Neural cell (in vitro differentiated cells): ENCODE data around the gene TSPAN14. TPM values are rescaled to one million over a fixed set of nuclear protein-coding genes. Genes with fewer than 3 reads are reported as not detected.

Experiments used
- H2AFZ ChIP-seq: fragments of 200-600, 300-800 bp; sonication (generic), shearing (Covaris generic); 2 replicates; pipeline ENCODE4 v1.6.0; 2014; ENCODE audit warnings: low read depth, mild to moderate bottlenecking, antibody characterized with exemption, low read length, moderate library complexity
- H3F3A ChIP-seq: fragments of 200-600 bp; shearing (Covaris generic); 2 replicates; pipeline ENCODE4 v1.6.1; 2016; ENCODE audit warnings: mild to moderate bottlenecking, moderate library complexity, mixed read lengths, antibody characterized with exemption, low read length; ENCODE audit not compliant: insufficient read depth, poor library complexity, severe bottlenecking
- H3K27ac ChIP-seq: fragments of 200-600, 300-800 bp; sonication (generic), shearing (Covaris generic); 2 replicates; pipeline ENCODE4 v1.5.1; 2014; ENCODE audit warnings: mild to moderate bottlenecking, low read length, moderate library complexity
- H3K27me3 ChIP-seq: fragments of 300-800, 200-600 bp; sonication (generic), shearing (Covaris generic); 2 replicates; pipeline ENCODE4 v1.6.0; 2014; ENCODE audit warnings: mild to moderate bottlenecking, low read depth, low read length, moderate library complexity; ENCODE audit not compliant: insufficient read depth
- H3K36me3 ChIP-seq: fragments of 300-800, 200-600 bp; sonication (generic), shearing (Covaris generic); 2 replicates; pipeline ENCODE4 v1.5.1; 2014; ENCODE audit warnings: mild to moderate bottlenecking, antibody characterized with exemption, low read length, moderate library complexity; ENCODE audit not compliant: insufficient read depth
- H3K4me2 ChIP-seq: fragments of 300-800, 200-600 bp; sonication (generic), shearing (Covaris generic); 2 replicates; pipeline ENCODE4 v1.6.0; 2014; ENCODE audit warnings: mild to moderate bottlenecking, low read length
- H3K4me3 ChIP-seq: fragments of 300-800, 200-600 bp; sonication (generic), shearing (Covaris generic); 2 replicates; pipeline ENCODE4 v1.5.1; 2014; ENCODE audit warnings: mild to moderate bottlenecking, low read length, moderate library complexity
- H3K79me2 ChIP-seq: fragments of 200-600 bp; shearing (Covaris generic); replicated peaks from 2 replicates; pipeline ENCODE4 v1.6.0; 2014; ENCODE audit warnings: mild to moderate bottlenecking, low read length, moderate library complexity; ENCODE audit not compliant: insufficient read depth
- H3K9ac ChIP-seq: fragments of 300-800, 200-600 bp; sonication (generic), shearing (Covaris generic); 2 replicates; pipeline ENCODE4 v1.6.1; 2016; ENCODE audit warnings: mild to moderate bottlenecking, low read length, mixed read lengths
- H3K9me2 ChIP-seq: fragments of 200-600 bp; shearing (Covaris generic); 2 replicates; pipeline ENCODE4 v1.6.1; 2016; ENCODE audit warnings: mild to moderate bottlenecking, low read length, mixed read lengths; ENCODE audit not compliant: insufficient read depth
- H3K9me3 ChIP-seq: fragments of 200-600, 300-800 bp; sonication (generic), shearing (Covaris generic); 2 replicates; pipeline ENCODE4 v1.6.1; 2016; ENCODE audit warnings: mild to moderate bottlenecking, mixed run types, low read length, moderate library complexity, mixed read lengths
- H4K20me1 ChIP-seq: fragments of 200-600 bp; shearing (Covaris generic); 2 replicates; pipeline ENCODE4 v1.6.1; 2016; ENCODE audit warnings: mild to moderate bottlenecking, mixed run types; ENCODE audit not compliant: insufficient read depth
- CTCF ChIP-seq: fragments of 450-650 bp; IDR thresholded peaks from 2 replicates; pipeline ENCODE4 v1.5.1; 2014; ENCODE audit warnings: antibody characterized with exemption, mild to moderate bottlenecking, moderate library complexity; ENCODE audit not compliant: poor library complexity, severe bottlenecking
- EP300 ChIP-seq: fragments of 450-650 bp; conservative IDR thresholded peaks from 2 replicates; pipeline ENCODE4 v1.6.1; 2014; ENCODE audit warnings: antibody characterized with exemption, mild to moderate bottlenecking, moderate library complexity; ENCODE audit not compliant: poor library complexity, severe bottlenecking
- EZH2 ChIP-seq: fragments of 200-600, 300-800 bp; shearing (Covaris generic), sonication (generic); IDR thresholded peaks from 2 replicates; pipeline ENCODE4 v1.6.1; 2014; ENCODE audit warnings: antibody characterized with exemption, low read length, borderline replicate concordance, mild to moderate bottlenecking; ENCODE audit not compliant: insufficient read depth, poor library complexity, severe bottlenecking
- MXI1 ChIP-seq: fragments of 450-650 bp; conservative IDR thresholded peaks from 2 replicates; pipeline ENCODE4 v1.6.1; 2014; ENCODE audit warnings: antibody characterized with exemption, mild to moderate bottlenecking; ENCODE audit not compliant: poor library complexity, severe bottlenecking
- POLR2AphosphoS5 ChIP-seq: IDR thresholded peaks from 2 replicates; pipeline ENCODE4 v1.6.1; 2012
- RAD21 ChIP-seq: fragments of 450-650 bp; conservative IDR thresholded peaks from 2 replicates; pipeline ENCODE4 v1.6.1; 2014; ENCODE audit warnings: antibody characterized with exemption, mild to moderate bottlenecking, moderate library complexity
- REST ChIP-seq: IDR thresholded peaks from 2 replicates; pipeline ENCODE4 v1.6.1; 2012; ENCODE audit warnings: borderline replicate concordance
- SMC3 ChIP-seq: fragments of 450-650 bp; conservative IDR thresholded peaks from 2 replicates; pipeline ENCODE4 v1.6.1; 2014; ENCODE audit warnings: antibody characterized with exemption, mild to moderate bottlenecking, moderate library complexity; ENCODE audit not compliant: poor library complexity
- TAF1 ChIP-seq: IDR thresholded peaks from 2 replicates; pipeline ENCODE4 v1.6.1; 2012; ENCODE audit warnings: low read depth
- polyA plus RNA-seq: library from polyadenylated mRNA; depleted of rRNA; stranded (reverse); fragments of >200 nt; gene quantifications from 2 replicates; pipeline ENCODE4 v1.2.3, GENCODE V29; 2014

Gene TSPAN14
- polyA plus RNA-seq, 1 donor from 2014 or later, result 26.3 TPM

GRCh38 chr10:80443531-80443974 lies 10.6 kb upstream of the TSPAN14 start:
- Histone ChIP-seq H3K9me2 (no peaks in the 10 kb centered on the region), H4K20me1 (no peaks in the 10 kb centered on the region), H3K9ac (no peak overlapping the region), H2AFZ (no peak overlapping the region), H3K36me3 (no peaks in the 10 kb centered on the region), H3K9me3 (no peaks in the 10 kb centered on the region), H3F3A (no peaks in the 10 kb centered on the region), H3K27ac (no peak overlapping the region), H3K4me3 (no peak overlapping the region), H3K27me3 (no peaks in the 10 kb centered on the region), H3K4me2 (no peak overlapping the region), H3K79me2 (no peaks in the 10 kb centered on the region)
- TF ChIP-seq TAF1 (no peak), REST (no peak)

- TF ChIP-seq RAD21 (no peak), MXI1 (no peak), REST (no peak), TAF1 (no peak), CTCF (no peak), EP300 (no peak), SMC3 (no peak), EZH2 (no peak), POLR2AphosphoS5 (no peak)
- no peak overlapping the region for H2AFZ ChIP-seq
- H3K9ac ChIP-seq, result no peak overlapping the region
Measured at GRCh38 chr10:80444124-80444523, 10.0 kb upstream of the TSPAN14 start.

More at GRCh38 chr10:80444124-80444523, 10.0 kb upstream of the TSPAN14 start:
- H3K27ac ChIP-seq, result no peak overlapping the region
- H3K4me3 ChIP-seq, result no peak overlapping the region
- H3K27me3 ChIP-seq, result no peaks in the 10 kb centered on the region
- H4K20me1 ChIP-seq, result no peaks in the 10 kb centered on the region
- H3K9me3 ChIP-seq, result no peaks in the 10 kb centered on the region
- H3F3A ChIP-seq, result no peaks in the 10 kb centered on the region
- H3K36me3 ChIP-seq, result no peaks in the 10 kb centered on the region
- no peaks in the 10 kb centered on the region for H3K9me2 ChIP-seq
- H3K79me2 ChIP-seq, result no peaks in the 10 kb centered on the region
- no peak overlapping the region for H3K4me2 ChIP-seq
